OCI-LY1 (cell line): ENCODE data around the gene CLRN3.

Experiments
- H2AFZ ChIP-seq: fragments of 200-600 bp; sonication (generic), shearing (Covaris generic); 2 replicates; pipeline ENCODE4 v1.6.0; 2014; ENCODE audit warnings: antibody characterized with exemption, mild to moderate bottlenecking, low read length
- H3F3A ChIP-seq: fragments of 200-600 bp; sonication (generic), shearing (Covaris generic); 2 replicates; pipeline ENCODE4 v1.6.0; 2014; ENCODE audit warnings: mild to moderate bottlenecking, antibody characterized with exemption, low read length, moderate library complexity; ENCODE audit not compliant: insufficient read depth
- H3K27ac ChIP-seq: fragments of 200-600 bp; sonication (generic); 2 replicates; pipeline ENCODE4 v1.5.1; 2014; ENCODE audit warnings: low read length, mixed run types, mild to moderate bottlenecking, low read depth; ENCODE audit not compliant: poor library complexity, severe bottlenecking
- H3K27me3 ChIP-seq: fragments of 200-600 bp; sonication (generic); 2 replicates; pipeline ENCODE4 v1.6.0; 2014; ENCODE audit warnings: antibody characterized with exemption, mild to moderate bottlenecking, low read length, moderate library complexity; ENCODE audit not compliant: insufficient read depth
- H3K36me3 ChIP-seq: fragments of 200-600 bp; sonication (generic); 2 replicates; pipeline ENCODE4 v1.6.1; 2014; ENCODE audit warnings: mild to moderate bottlenecking, antibody characterized with exemption, low read length, moderate library complexity, mixed read lengths; ENCODE audit not compliant: insufficient read depth
- H3K4me1 ChIP-seq: fragments of 200-600 bp; sonication (generic); 2 replicates; pipeline ENCODE4 v1.5.1; 2014; ENCODE audit warnings: mild to moderate bottlenecking, low read length, moderate library complexity; ENCODE audit not compliant: insufficient read depth, severe bottlenecking
- H3K4me2 ChIP-seq: fragments of 200-600 bp; sonication (generic), shearing (Covaris generic); 2 replicates; pipeline ENCODE4 v1.6.1; 2014; ENCODE audit warnings: low read length
- H3K4me3 ChIP-seq: fragments of 200-600 bp; sonication (generic); 2 replicates; pipeline ENCODE4 v1.5.1; 2014; ENCODE audit warnings: low read length, low read depth, mild to moderate bottlenecking, mixed read lengths; ENCODE audit not compliant: poor library complexity, severe bottlenecking
- H3K79me2 ChIP-seq: fragments of 200-600 bp; shearing (Covaris generic); 2 replicates; pipeline ENCODE4 v1.6.1; 2016; ENCODE audit warnings: mixed run types, low read length, mixed read lengths; ENCODE audit not compliant: insufficient read depth
- H3K9ac ChIP-seq: fragments of 200-600 bp; sonication (generic), shearing (Covaris generic); 2 replicates; pipeline ENCODE4 v1.6.1; 2014; ENCODE audit warnings: mild to moderate bottlenecking, low read length, mixed read lengths
- H3K9me2 ChIP-seq: fragments of 200-600 bp; sonication (generic), shearing (Covaris generic); 2 replicates; pipeline ENCODE4 v1.6.1; 2014; ENCODE audit warnings: low read depth, mild to moderate bottlenecking, low read length, mixed read lengths
- H3K9me3 ChIP-seq: fragments of 200-600 bp; shearing (Covaris generic); 2 replicates; pipeline ENCODE4 v1.6.1; 2014; ENCODE audit warnings: low read length, mixed read lengths
- H4K20me1 ChIP-seq: fragments of 200-600 bp; sonication (generic), shearing (Covaris generic); 2 replicates; pipeline ENCODE4 v1.6.0; 2016; ENCODE audit warnings: mild to moderate bottlenecking, low read length; ENCODE audit not compliant: insufficient read depth
- CTCF ChIP-seq: fragments of 200-600 bp; sonication (generic), shearing (Covaris generic); IDR thresholded peaks from 2 replicates; pipeline ENCODE4 v1.5.1; 2017; ENCODE audit warnings: mild to moderate bottlenecking, antibody characterized with exemption, low read length, moderate library complexity, mixed read lengths
- EZH2 ChIP-seq: fragments of 200-600 bp; sonication (generic), shearing (Covaris generic); IDR thresholded peaks from 2 replicates; pipeline ENCODE4 v1.8.0; 2017; ENCODE audit warnings: borderline replicate concordance, mixed run types, mild to moderate bottlenecking, antibody characterized with exemption, low read length, moderate library complexity, mixed read lengths

Gene CLRN3

DNA sequence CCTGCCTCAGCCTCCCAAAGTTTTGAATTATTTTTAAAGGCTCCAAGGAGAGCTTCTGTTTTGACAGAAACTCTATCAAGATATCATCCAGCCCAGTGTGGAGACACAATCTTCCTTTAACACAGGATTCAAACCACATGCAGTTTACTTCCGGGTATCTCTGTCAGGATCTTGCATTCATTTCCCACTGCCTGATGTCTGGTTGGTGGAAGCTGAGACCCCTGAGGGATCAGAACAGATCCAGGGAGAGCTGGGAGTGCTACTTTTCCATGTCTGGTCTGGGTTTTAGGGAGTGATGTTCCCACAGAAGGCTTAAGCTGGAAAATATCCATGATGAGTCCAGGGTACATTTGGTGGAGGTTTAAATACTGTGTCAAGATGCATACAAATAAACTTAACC, 30.9 kb upstream of the CLRN3 start:
- no peaks in the 10 kb centered on the region for H3K9me3 ChIP-seq
- H3K27ac ChIP-seq: no peak overlapping the region
- no peaks in the 10 kb centered on the region for H3K36me3 ChIP-seq
- no peak overlapping the region for H2AFZ ChIP-seq
- no peak overlapping the region for H3K9ac ChIP-seq
- no peaks in the 10 kb centered on the region for H3K4me1 ChIP-seq
- TF ChIP-seq EZH2: no peak
- no peak for TF ChIP-seq CTCF
- H3K27me3 ChIP-seq: no peaks in the 10 kb centered on the region
- no peaks in the 10 kb centered on the region for H3K79me2 ChIP-seq
- no peaks in the 10 kb centered on the region for H3F3A ChIP-seq
- H4K20me1 ChIP-seq: no peaks in the 10 kb centered on the region
- H3K9me2 ChIP-seq: no peaks in the 10 kb centered on the region
- no peak overlapping the region for H3K4me3 ChIP-seq
- no peak overlapping the region for H3K4me2 ChIP-seq

DNA sequence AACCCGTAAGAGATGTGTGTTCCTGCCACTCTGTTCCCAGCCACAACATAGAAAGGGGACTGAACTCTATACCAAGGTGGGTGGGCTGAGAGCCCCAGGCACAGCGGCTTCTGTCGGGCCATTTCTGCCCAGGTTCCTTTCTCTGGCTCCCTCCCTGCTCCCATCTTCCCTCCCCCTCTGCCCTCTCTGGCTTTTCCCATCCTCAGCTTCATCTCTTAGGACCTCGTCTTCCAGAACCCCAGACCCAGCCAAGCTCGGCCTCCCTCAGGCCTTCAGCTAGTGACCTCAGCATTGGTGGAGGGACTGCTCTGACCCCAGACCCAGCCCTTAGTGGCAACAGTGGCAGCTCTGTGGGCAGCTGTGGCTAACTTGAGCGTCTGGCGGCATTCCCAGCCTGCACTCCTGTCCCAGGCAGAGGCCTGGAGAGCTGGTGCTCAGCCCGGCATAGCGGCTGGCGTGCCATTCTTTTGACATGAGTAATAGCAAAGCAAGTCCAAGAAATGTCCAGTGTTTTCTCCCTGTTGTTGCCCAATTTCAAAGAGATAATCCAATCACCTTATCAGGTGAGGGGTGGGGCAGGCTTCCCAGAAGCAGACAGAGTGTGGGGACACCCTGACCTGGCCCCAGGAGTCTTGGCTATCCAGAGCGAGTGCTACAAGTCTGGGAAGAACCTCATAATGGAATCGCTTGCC, 30.1 kb upstream of the CLRN3 start:
- Histone ChIP-seq H3K9me2 (no peaks in the 10 kb centered on the region), H3K36me3 (no peaks in the 10 kb centered on the region), H3K27ac (no peak overlapping the region), H3F3A (no peaks in the 10 kb centered on the region), H3K79me2 (no peaks in the 10 kb centered on the region), H4K20me1 (no peaks in the 10 kb centered on the region), H3K4me2 (no peak overlapping the region), H3K27me3 (no peaks in the 10 kb centered on the region), H2AFZ (no peak overlapping the region), H3K4me3 (no peak overlapping the region), H3K9ac (no peak overlapping the region), H3K4me1 (no peaks in the 10 kb centered on the region), H3K9me3 (no peaks in the 10 kb centered on the region)
- TF ChIP-seq CTCF (no peak), EZH2 (no peak)

- Histone ChIP-seq H3K9ac (no peak overlapping the region), H3F3A (no peaks in the 10 kb centered on the region), H3K9me2 (no peaks in the 10 kb centered on the region), H3K4me3 (no peak overlapping the region), H3K27me3 (no peaks in the 10 kb centered on the region), H3K36me3 (no peaks in the 10 kb centered on the region), H4K20me1 (no peaks in the 10 kb centered on the region), H3K4me2 (no peak overlapping the region), H3K79me2 (no peaks in the 10 kb centered on the region), H3K27ac (no peak overlapping the region), H2AFZ (no peak overlapping the region), H3K4me1 (no peaks in the 10 kb centered on the region), H3K9me3 (no peaks in the 10 kb centered on the region)
- TF ChIP-seq EZH2 (no peak), CTCF (no peak)
Measured at GRCh38 chr10:127922206-127922605, 29.5 kb upstream of the CLRN3 start.
